Panc1 (cell line): ENCODE measurements around the gene SLC48A1. TPM values are rescaled to one million over a fixed set of nuclear protein-coding genes. Genes with fewer than 3 reads are reported as not detected.

Experiments
- ATAC-seq: fragments of 200-7000 bp; cut with Tn5 transposase; 2 replicates; pipeline ENCODE4 v1.9.1; 2020; ENCODE audit warnings: mild to moderate bottlenecking, moderate library complexity
- BruUV-seq: library from RNA; stranded (reverse); fragments of 400-500 nt; replicated peaks from 2 replicates; lab custom pipeline; 2021; lab: Mats Ljungman, UMichigan
- CTCF ChIA-PET: fragments of 300-600 bp; sonication (Branson Sonifier 250); formaldehyde crosslinking; loops from one replicate; lab custom pipeline; 2022; ENCODE audit warnings: antibody characterized with exemption; lab: Charles Lee
- POLR2A ChIA-PET: fragments of 300-600 bp; sonication (Branson Sonifier 250); formaldehyde crosslinking; loops from one replicate; lab custom pipeline; 2022; ENCODE audit warnings: antibody characterized with exemption; lab: Charles Lee
- DNase-seq: peaks from one replicate; pipeline ENCODE4 v3.0.0-alpha.2; 2010; ENCODE audit warnings: low read depth, low spot score
- H3K27ac ChIP-seq: 2 replicates; pipeline ENCODE4 v1.5.1; 2011; ENCODE audit warnings: mild to moderate bottlenecking, low read length, inconsistent platforms
- H3K27me3 ChIP-seq: fragments of 200-500 bp; sonication (Bioruptor generic); 2 replicates; pipeline ENCODE4 v1.6.0; 2014; ENCODE audit warnings: low read length, inconsistent platforms; ENCODE audit not compliant: control insufficient read depth, insufficient read depth
- H3K36me3 ChIP-seq: fragments of 200-500 bp; sonication (Bioruptor generic); 2 replicates; pipeline ENCODE4 v1.5.1; 2014; ENCODE audit warnings: inconsistent platforms, mild to moderate bottlenecking, low read length, moderate library complexity; ENCODE audit not compliant: control insufficient read depth, insufficient read depth
- H3K4me1 ChIP-seq: 2 replicates; pipeline ENCODE4 v1.5.1; 2011; ENCODE audit warnings: inconsistent platforms, mild to moderate bottlenecking, low read length, moderate library complexity; ENCODE audit not compliant: control insufficient read depth, insufficient read depth
- H3K4me3 ChIP-seq, 2 experiments: 2 replicates each; pipeline ENCODE4 v1.5.1; 2011 to 2012; ENCODE audit warnings: low read depth in 2 of 2, low read length in 2 of 2, mild to moderate bottlenecking in 2 of 2, inconsistent platforms in 1 of 2, moderate library complexity in 1 of 2
- H3K9me3 ChIP-seq: fragments of 200-500 bp; sonication (Bioruptor generic); 2 replicates; pipeline ENCODE4 v1.5.1; 2014; ENCODE audit warnings: low read depth, mild to moderate bottlenecking, inconsistent platforms, low read length, moderate library complexity; ENCODE audit not compliant: control insufficient read depth, insufficient read depth
- CTCF ChIP-seq: fragments of 450-650 bp; IDR thresholded peaks from 2 replicates; pipeline ENCODE4 v1.5.1; 2017; ENCODE audit warnings: mild to moderate bottlenecking
- POLR2AphosphoS5 ChIP-seq: IDR thresholded peaks from 2 replicates; pipeline ENCODE4 v1.6.1; 2012; ENCODE audit warnings: mild to moderate bottlenecking, low read depth, low read length, moderate library complexity
- REST ChIP-seq, 2 experiments: IDR thresholded peaks; 2 replicates each; pipeline ENCODE4 v1.6.1; 2011 to 2012; ENCODE audit warnings: low read depth in 2 of 2, control low read depth in 1 of 2, low read length in 1 of 2, mild to moderate bottlenecking in 1 of 2, moderate library complexity in 1 of 2; ENCODE audit not compliant: insufficient read depth in 1 of 2
- SIN3A ChIP-seq: IDR thresholded peaks from 2 replicates; pipeline ENCODE4 v1.6.1; 2012; ENCODE audit warnings: low read depth, mild to moderate bottlenecking, low read length, moderate library complexity, borderline replicate concordance; ENCODE audit not compliant: insufficient read depth
- TCF7L2 ChIP-seq: IDR thresholded peaks from 2 replicates; pipeline ENCODE4 v1.6.1; 2011; ENCODE audit warnings: mild to moderate bottlenecking, low read depth, low read length, inconsistent platforms
- in situ Hi-C: cut with HindIII; loops from 2 replicates; pipeline ENCODE4 v1.10.0; 2016; ENCODE audit warnings: low sequenced_read_pairs, low pct_unique_long_range_greater_than_20kb
- intact Hi-C: fragments of 100-400 bp; cut with micrococcal nuclease; formaldehyde crosslinking; loops from one replicate; pipeline ENCODE4 v1.10.0; 2022; ENCODE audit not compliant: unreplicated experiment
- total RNA-seq: library from RNA; stranded (reverse); gene quantifications from one replicate; pipeline ENCODE4 v1.2.1, GENCODE V29; 2021; ENCODE audit not compliant: unreplicated experiment

The SLC48A1 gene
- total RNA-seq, 1 experiment from 2014 or later: 32.0 TPM

- intact Hi-C loops (loop anchor here (5.0 kb wide), 1 partner anchor 55 kb away; no protein-coding TSS in a partner anchor), in situ Hi-C loops (no loop called here)
- Histone ChIP-seq H3K27me3 (no peaks in the 10 kb centered on the region), H3K36me3 (peaks cover 5% of the 10 kb centered on the region), H3K4me1 (peaks cover 11% of the 10 kb centered on the region), H3K9me3 (no peaks in the 10 kb centered on the region), H3K4me3 (no peak overlapping the region), H3K27ac (no peak overlapping the region)
- no peak for TF ChIP-seq TCF7L2
- no peak for TF ChIP-seq CTCF
- TF ChIP-seq REST (IDR thresholded peaks at IDR 0.05; ENCODE audit: insufficient read depth in 1 of 2, low read depth in 2 of 2, low read length in 1 of 2): no peak
- TF ChIP-seq SIN3A: no peak
- TF ChIP-seq POLR2AphosphoS5: no peak
- DNase-seq: no peak
- POLR2A ChIA-PET: no interaction called here
- no TSS peak for BruUV-seq
- no peak for ATAC-seq
- CTCF ChIA-PET: interaction anchor here (1.0 to 3.5 kb wide), 2 partner anchors 53 to 56 kb away, joined by 3 to 18 read pairs; no protein-coding TSS in a partner anchor
These were observed 9.3 kb downstream of the SLC48A1 start for GRCh38 chr12:47782372-47782770.

- TSS peak; percentile 37 for BruUV-seq
- no peak for TF ChIP-seq SIN3A
- no peak for TF ChIP-seq CTCF
- TF ChIP-seq TCF7L2: no peak
- no peak for TF ChIP-seq REST (IDR thresholded peaks at IDR 0.05; ENCODE audit: insufficient read depth in 1 of 2, low read depth in 2 of 2, low read length in 1 of 2)
- TF ChIP-seq POLR2AphosphoS5: no peak
These were observed 10.2 kb downstream of the SLC48A1 start for GRCh38 chr12:47783024-47783755.

More at GRCh38 chr12:47783024-47783755, 10.2 kb downstream of the SLC48A1 start:
- Histone ChIP-seq H3K36me3 (peaks cover 5% of the 10 kb centered on the region), H3K27me3 (no peaks in the 10 kb centered on the region), H3K4me3 (no peak overlapping the region), H3K27ac (no peak overlapping the region), H3K4me1 (peaks cover 3% of the 10 kb centered on the region; the same call in 1 of the 2 replicates), H3K9me3 (no peaks in the 10 kb centered on the region)
- CTCF ChIA-PET: no interaction called here
- DNase-seq (no peak), ATAC-seq (no peak)
- in situ Hi-C loops (no loop called here), intact Hi-C loops (loop anchor here (5.0 kb wide), 1 partner anchor 54 kb away; no protein-coding TSS in a partner anchor)
- POLR2A ChIA-PET: no interaction called here
